H9 (cell line): ENCODE data around the gene DAAM1. TPM values are rescaled to one million over a fixed set of nuclear protein-coding genes. Genes with fewer than 3 reads are reported as not detected.

Source experiments
- DNase-seq: peaks from one replicate; pipeline ENCODE4 v3.0.0-alpha.2; 2017
- H2AFZ ChIP-seq: one replicate; pipeline ENCODE4 v1.6.1; 2013; ENCODE audit warnings: mild to moderate bottlenecking, low read length, control low read depth, moderate library complexity
- H2AK5ac ChIP-seq: 2 replicates; pipeline ENCODE4 v1.6.1; 2013; ENCODE audit warnings: low read length, control low read depth, mixed read lengths; ENCODE audit not compliant: insufficient read length
- H2BK120ac ChIP-seq: one replicate; pipeline ENCODE4 v1.6.1; 2013; ENCODE audit warnings: low read depth, mild to moderate bottlenecking, low read length, control low read depth, inconsistent platforms; ENCODE audit not compliant: poor library complexity, severe bottlenecking
- H2BK12ac ChIP-seq: 2 replicates; pipeline ENCODE4 v1.6.1; 2013; ENCODE audit warnings: low read length, control low read depth, mixed read lengths, low read depth; ENCODE audit not compliant: insufficient read length
- H2BK15ac ChIP-seq: 2 replicates; pipeline ENCODE4 v1.6.1; 2013; ENCODE audit warnings: low read depth, low read length, control low read depth
- H2BK20ac ChIP-seq: one replicate; pipeline ENCODE4 v1.6.1; 2013; ENCODE audit warnings: low read depth, mild to moderate bottlenecking, low read length, control low read depth, inconsistent platforms; ENCODE audit not compliant: poor library complexity, severe bottlenecking
- H2BK5ac ChIP-seq: 2 replicates; pipeline ENCODE4 v1.6.1; 2013; ENCODE audit warnings: low read length, control low read depth, mixed read lengths; ENCODE audit not compliant: insufficient read length
- H3K14ac ChIP-seq: 2 replicates; pipeline ENCODE4 v1.6.1; 2013; ENCODE audit warnings: low read length, control low read depth; ENCODE audit not compliant: insufficient read depth
- H3K18ac ChIP-seq: 2 replicates; pipeline ENCODE4 v1.6.1; 2013; ENCODE audit warnings: low read depth, mild to moderate bottlenecking, mixed read lengths, low read length, control low read depth; ENCODE audit not compliant: insufficient read length
- H3K23ac ChIP-seq: 2 replicates; pipeline ENCODE4 v1.6.1; 2013; ENCODE audit warnings: low read length, control low read depth, mixed read lengths, low read depth; ENCODE audit not compliant: insufficient read length
- H3K23me2 ChIP-seq: 2 replicates; pipeline ENCODE4 v1.6.1; 2013; ENCODE audit warnings: low read depth, mild to moderate bottlenecking, mixed read lengths, low read length, control low read depth; ENCODE audit not compliant: insufficient read length, poor library complexity, severe bottlenecking
- H3K27ac ChIP-seq: 2 replicates; pipeline ENCODE4 v1.5.1; 2013; ENCODE audit warnings: low read length, control low read depth, mixed read lengths, low read depth; ENCODE audit not compliant: insufficient read length
- H3K27me3 ChIP-seq: 2 replicates; pipeline ENCODE4 v1.6.1; 2013; ENCODE audit warnings: low read length, control low read depth, inconsistent platforms; ENCODE audit not compliant: insufficient read depth
- H3K4ac ChIP-seq: 2 replicates; pipeline ENCODE4 v1.6.1; 2013; ENCODE audit warnings: low read depth, mild to moderate bottlenecking, control low read depth, inconsistent platforms, low read length, moderate library complexity
- H3K4me1 ChIP-seq: 2 replicates; pipeline ENCODE4 v1.6.1; 2013; ENCODE audit warnings: low read length, control low read depth, inconsistent platforms; ENCODE audit not compliant: insufficient read depth
- H3K4me2 ChIP-seq: 2 replicates; pipeline ENCODE4 v1.6.1; 2013; ENCODE audit warnings: low read length, control low read depth, mixed read lengths; ENCODE audit not compliant: insufficient read length, insufficient read depth
- H3K56ac ChIP-seq: 2 replicates; pipeline ENCODE4 v1.6.1; 2013; ENCODE audit warnings: low read depth, mild to moderate bottlenecking, mixed read lengths, low read length, control low read depth; ENCODE audit not compliant: insufficient read length
- H3K79me1 ChIP-seq: 2 replicates; pipeline ENCODE4 v1.6.1; 2013; ENCODE audit warnings: low read depth, mild to moderate bottlenecking, moderate library complexity, low read length, control low read depth, inconsistent platforms; ENCODE audit not compliant: insufficient read depth, poor library complexity, severe bottlenecking
- H3K79me2 ChIP-seq: 2 replicates; pipeline ENCODE4 v1.6.1; 2013; ENCODE audit warnings: low read length, control low read depth, inconsistent platforms; ENCODE audit not compliant: insufficient read depth
- H3K9ac ChIP-seq: 2 replicates; pipeline ENCODE4 v1.6.1; 2013; ENCODE audit warnings: low read length, control low read depth, mixed read lengths; ENCODE audit not compliant: insufficient read length; ENCODE audit errors: extremely low read depth
- H3K9me3 ChIP-seq: one replicate; pipeline ENCODE4 v1.6.1; 2013; ENCODE audit warnings: low read depth, low read length, inconsistent platforms; ENCODE audit not compliant: control insufficient read depth
- H3T11ph ChIP-seq: one replicate; pipeline ENCODE4 v1.6.1; 2013; ENCODE audit warnings: mild to moderate bottlenecking, low read length, control low read depth, inconsistent platforms
- H4K20me1 ChIP-seq: one replicate; pipeline ENCODE4 v1.6.1; 2013; ENCODE audit not compliant: control insufficient read depth, insufficient read length, insufficient read depth
- H4K5ac ChIP-seq: 2 replicates; pipeline ENCODE4 v1.6.1; 2013; ENCODE audit warnings: low read depth, mild to moderate bottlenecking, mixed read lengths, low read length, control low read depth; ENCODE audit not compliant: insufficient read length
- H4K8ac ChIP-seq: replicated peaks from 2 replicates; pipeline ENCODE4 v1.6.1; 2013; ENCODE audit warnings: low read length, control low read depth, mixed read lengths, low read depth; ENCODE audit not compliant: insufficient read length
- H4K91ac ChIP-seq: 2 replicates; pipeline ENCODE4 v1.6.1; 2013; ENCODE audit warnings: low read depth, mild to moderate bottlenecking, moderate library complexity, mixed read lengths, low read length, control low read depth; ENCODE audit not compliant: insufficient read length
- H3K27ac Mint-ChIP-seq, 3 experiments: 2 replicates in 2 of 3; 3 replicates in 1 of 3; pipeline ENCODE4 v1.8.0; 2020 to 2021; ENCODE audit warnings: mixed read lengths in 3 of 3, mild to moderate bottlenecking in 1 of 3, moderate library complexity in 1 of 3
- H3K27me3 Mint-ChIP-seq: 2 replicates; pipeline ENCODE4 v1.8.0; 2021; ENCODE audit warnings: low read depth, mild to moderate bottlenecking, moderate library complexity, mixed read lengths
- H3K36me3 Mint-ChIP-seq, 3 experiments: 2 replicates in 2 of 3; 3 replicates in 1 of 3; pipeline ENCODE4 v1.8.0; 2020 to 2021; ENCODE audit warnings: low read depth in 3 of 3, mixed read lengths in 3 of 3; ENCODE audit not compliant: insufficient read depth in 1 of 3
- H3K4me1 Mint-ChIP-seq, 2 experiments: 2 replicates each; pipeline ENCODE4 v1.8.0; 2020; ENCODE audit warnings: mixed read lengths in 2 of 2
- H3K4me3 Mint-ChIP-seq, 2 experiments: 2 replicates in 1 of 2; 3 replicates in 1 of 2; pipeline ENCODE4 v1.8.0; 2020 to 2021; ENCODE audit warnings: mild to moderate bottlenecking in 2 of 2, mixed read lengths in 2 of 2, moderate library complexity in 1 of 2
- H3K9me3 Mint-ChIP-seq, 2 experiments: 2 replicates in 1 of 2; 3 replicates in 1 of 2; pipeline ENCODE4 v1.8.0; 2020; ENCODE audit warnings: mild to moderate bottlenecking in 2 of 2, mixed read lengths in 2 of 2, moderate library complexity in 1 of 2
- CTCF ChIP-seq: fragments of 200-600 bp; sonication (generic); conservative IDR thresholded peaks from 3 replicates; pipeline ENCODE4 v1.8.0; 2021; ENCODE audit warnings: antibody characterized with exemption, mild to moderate bottlenecking
- WGBS: extraction: QIAGEN DNeasy Blood & Tissue Kit; methylation state at CpG from one replicate; pipeline ENCODE4 v1.1.7; 2013; ENCODE audit warnings: missing lambda C conversion rate, low lambda C conversion rate, mixed read lengths; ENCODE audit not compliant: insufficient read length; ENCODE audit errors: extremely low coverage; 5-methylcytosine and 5-hydroxymethylcytosine counted together
- total RNA-seq: library from RNA; stranded (reverse); gene quantifications from 2 replicates; pipeline ENCODE4 v1.2.1, GENCODE V29; 2021

Gene DAAM1
- total RNA-seq, 1 experiment from 2014 or later, result 19.5 TPM

- Histone ChIP-seq H3K23ac (no peak overlapping the region), H4K20me1 (no peaks in the 10 kb centered on the region), H4K91ac (no peak overlapping the region), H2BK120ac (no peak overlapping the region), H3K79me2 (no peaks in the 10 kb centered on the region), H3K56ac (no peak overlapping the region), H2BK12ac (no peak overlapping the region), H2BK5ac (no peak overlapping the region), H3K79me1 (no peaks in the 10 kb centered on the region), H3K4ac (no peak overlapping the region), H2BK20ac (no peak overlapping the region), H2AFZ (no peak overlapping the region), H3K9ac (no peak overlapping the region), H3K4me2 (no peak overlapping the region), H3K18ac (no peak overlapping the region), H3T11ph (no peak overlapping the region), H3K27me3 (no peaks in the 10 kb centered on the region), H3K27ac (no peak overlapping the region), H4K5ac (no peak overlapping the region), H3K4me1 (no peaks in the 10 kb centered on the region), H3K23me2 (no peaks in the 10 kb centered on the region), H4K8ac (no peak overlapping the region), H2BK15ac (no peak overlapping the region), H2AK5ac (no peak overlapping the region), H3K14ac (no peak overlapping the region), H3K9me3 (no peaks in the 10 kb centered on the region)
- peaks cover 5 to 6% of the 10 kb centered on the region in 2 experiments for H3K4me1 Mint-ChIP-seq
- H3K36me3 Mint-ChIP-seq, result no peaks in the 10 kb centered on the region
- H3K9me3 Mint-ChIP-seq, result no peaks in the 10 kb centered on the region
- TF ChIP-seq CTCF, result no peak
- no peak overlapping the region for H3K4me3 Mint-ChIP-seq
- no CpG with 5 or more reads among the region's 3 CpGs for WGBS
- no peak overlapping the region for H3K27ac Mint-ChIP-seq
- H3K27me3 Mint-ChIP-seq, result no peaks in the 10 kb centered on the region
- DNase-seq, result no peak
Observed at GRCh38 chr14:59370158-59370742, 181.8 kb downstream of the DAAM1 start.
